ENCODE measurements around the gene CLDN22. TPM values are rescaled to one million over a fixed set of nuclear protein-coding genes. Genes with fewer than 3 reads are reported as not detected.

CLDN22 gene
- total and polyA plus RNA-seq, 10 of the 15 experiments (the other 5 are each of a cell fraction or from before 2014, with no cell fraction given): not detected

- H3K36me3 ChIP-seq (ENCODE audit: control insufficient read depth in 2 of 2, insufficient read depth in 2 of 2, low read length in 1 of 2): no peaks in the 10 kb centered on the region
- intact Hi-C loops (cut with micrococcal nuclease; ENCODE audit: unreplicated experiment): no loop called here
- ChIA-PET RAD21 (ENCODE audit: unreplicated experiment) (no interaction called here), POLR2A (no interaction called here), CTCF (no interaction called here), SMC1A (ENCODE audit: uncharacterized antibody, unreplicated experiment) (no interaction called here)
- FAIRE-seq (no peak), DNase-seq (ENCODE audit: low read depth, low spot score) (no peak), ATAC-seq (no peak)
- no peaks in the 10 kb centered on the region for H4K20me1 ChIP-seq (ENCODE audit: control insufficient read depth, insufficient read depth)
- TF ChIP-seq EED (IDR thresholded peaks at IDR 0.05; ENCODE audit: low read depth): no peak
- no peak for TF ChIP-seq NFYA (IDR thresholded peaks at IDR 0.05; ENCODE audit: borderline replicate concordance, low read depth, low read length)
- H3K4me3 ChIP-seq: no peak overlapping the region
- no peaks in the 10 kb centered on the region for H3K9me3 ChIP-seq (replicated peaks; ENCODE audit: control insufficient read depth, insufficient read depth, low read length)
- H3K79me2 ChIP-seq (ENCODE audit: control insufficient read depth, insufficient read depth, low read length): no peaks in the 10 kb centered on the region
- H3K27ac ChIP-seq (ENCODE audit: control insufficient read depth, insufficient read depth): no peak overlapping the region
- in situ Hi-C loops (cut with MboI): no loop called here
- H3K9ac ChIP-seq (ENCODE audit: control insufficient read depth, insufficient read depth, low read length): no peak overlapping the region
- H2AFZ ChIP-seq (ENCODE audit: control insufficient read depth, low read depth, low read length): no peak overlapping the region
- no peaks in the 10 kb centered on the region; a peak in 1 of 4 replicates for H3K27me3 ChIP-seq (replicated peaks in 1 of 2; ENCODE audit: control insufficient read depth in 2 of 2, insufficient read depth in 2 of 2, low read length in 1 of 2)
- no TSS peak for BruUV-seq (replicated peaks)
- no peak overlapping the region for H3K4me2 ChIP-seq (ENCODE audit: control insufficient read depth, insufficient read depth)
- 41% methylated on average over 15 of the region's 15 CpGs for WGBS (ENCODE audit: insufficient coverage, insufficient replicate concordance, low lambda C conversion rate, missing lambda C conversion rate)
- no peaks in the 10 kb centered on the region for H3K4me1 ChIP-seq (ENCODE audit: control insufficient read depth, insufficient read depth, low read length)
Observed at GRCh38 chr4:183314336-183314735, 5.7 kb downstream of the CLDN22 start.

GRCh38 chr4:183312841-183313240, 7.2 kb downstream of the CLDN22 start:
- CTCF ChIA-PET: no interaction called here
- H3K36me3 ChIP-seq (ENCODE audit: control insufficient read depth in 2 of 2, insufficient read depth in 2 of 2, low read length in 1 of 2): no peaks in the 10 kb centered on the region
- DNase-seq (ENCODE audit: low read depth, low spot score): no peak
- H3K27ac ChIP-seq (ENCODE audit: control insufficient read depth, insufficient read depth): no peak overlapping the region
- no peaks in the 10 kb centered on the region for H3K9me3 ChIP-seq (replicated peaks; ENCODE audit: control insufficient read depth, insufficient read depth, low read length)
- H4K20me1 ChIP-seq (ENCODE audit: control insufficient read depth, insufficient read depth): no peaks in the 10 kb centered on the region
- POLR2A ChIA-PET: no interaction called here
- TF ChIP-seq YY1 (IDR thresholded peaks at IDR 0.05; ENCODE audit: low read depth, low read length) (no peak), HSF1 (IDR thresholded peaks at IDR 0.05; ENCODE audit: low read depth, low read length) (no peak), RAD21 (IDR thresholded peaks at IDR 0.05; ENCODE audit: insufficient read depth, low read depth, low read length) (no peak), SREBF2 (IDR thresholded peaks at IDR 0.05; ENCODE audit: low read length) (no peak), WRNIP1 (IDR thresholded peaks at IDR 0.05; ENCODE audit: borderline replicate concordance, low read depth, low read length) (no peak), KLF5 (IDR thresholded peaks at IDR 0.05; ENCODE audit: partially characterized antibody) (no peak), NFIC (IDR thresholded peaks at IDR 0.05; ENCODE audit: low read depth, low read length) (no peak), GATAD2B (conservative IDR thresholded peaks at IDR 0.05; ENCODE audit: low read depth) (no peak), JUNB (IDR thresholded peaks at IDR 0.05) (no peak), IKZF1 (conservative IDR thresholded peaks at IDR 0.05) (no peak), CEBPZ (IDR thresholded peaks at IDR 0.05; ENCODE audit: low read depth, low read length) (no peak), CREM (IDR thresholded peaks at IDR 0.05; ENCODE audit: low read depth) (no peak)
- no peaks in the 10 kb centered on the region for H3K4me1 ChIP-seq (ENCODE audit: control insufficient read depth, insufficient read depth, low read length)
- no peak overlapping the region for H3K4me2 ChIP-seq (ENCODE audit: control insufficient read depth, insufficient read depth)
- no peak overlapping the region for H2AFZ ChIP-seq (ENCODE audit: control insufficient read depth, low read depth, low read length)
- WGBS (ENCODE audit: insufficient coverage, insufficient replicate concordance, low lambda C conversion rate, missing lambda C conversion rate): 36% methylated on average over 5 of the region's 5 CpGs
- no peak overlapping the region for H3K9ac ChIP-seq (ENCODE audit: control insufficient read depth, insufficient read depth, low read length)
- intact Hi-C loops (cut with micrococcal nuclease; ENCODE audit: unreplicated experiment) (no loop called here), in situ Hi-C loops (cut with MboI) (no loop called here)
- H3K79me2 ChIP-seq (ENCODE audit: control insufficient read depth, insufficient read depth, low read length): no peaks in the 10 kb centered on the region
- ATAC-seq: no peak
- no peak for FAIRE-seq
- H3K4me3 ChIP-seq: no peak overlapping the region
- SMC1A ChIA-PET (ENCODE audit: uncharacterized antibody, unreplicated experiment): interaction anchor here (1.2 kb wide), 1 partner anchor 13 kb away, joined by 3 read pairs; no protein-coding TSS in a partner anchor
- RAD21 ChIA-PET (ENCODE audit: unreplicated experiment): no interaction called here
- no TSS peak for BruUV-seq (replicated peaks)
- H3K27me3 ChIP-seq (replicated peaks in 1 of 2; ENCODE audit: control insufficient read depth in 2 of 2, insufficient read depth in 2 of 2, low read length in 1 of 2): no peaks in the 10 kb centered on the region; a peak in 1 of 4 replicates

All from GM12878 (cell line).